Liver (tissue), 9 donors: ENCODE results near the gene EVA1B. TPM values are rescaled to one million over a fixed set of nuclear protein-coding genes. Genes with fewer than 3 reads are reported as not detected.

Experiments used
- DNase-seq: peaks from one replicate; pipeline ENCODE4 v3.0.0-alpha.2; 2017; ENCODE audit warnings: low spot score
- H3K27ac ChIP-seq, 2 donors: one replicate each; pipeline ENCODE4 v1.7.0; 2013; ENCODE audit warnings: inconsistent platforms in 2 of 2, low read length in 2 of 2, control low read depth in 1 of 2, low read depth in 1 of 2, mild to moderate bottlenecking in 1 of 2
- H3K27me3 ChIP-seq, 4 donors: one replicate each; pipeline versions ENCODE4 v1.6.1 to v1.7.0; 2013; ENCODE audit warnings: low read length in 3 of 4, inconsistent platforms in 1 of 4, mild to moderate bottlenecking in 1 of 4, moderate library complexity in 1 of 4; ENCODE audit not compliant: control insufficient read depth in 4 of 4, insufficient read depth in 4 of 4
- H3K36me3 ChIP-seq, 4 donors: one replicate each; pipeline versions ENCODE4 v1.6.1 to v1.7.0; 2013; ENCODE audit warnings: low read length in 3 of 4, mild to moderate bottlenecking in 3 of 4, low read depth in 1 of 4, moderate library complexity in 1 of 4; ENCODE audit not compliant: control insufficient read depth in 4 of 4, insufficient read depth in 3 of 4
- H3K4me1 ChIP-seq, 4 donors: one replicate each; pipeline versions ENCODE4 v1.6.1 to v1.7.0; 2013; ENCODE audit warnings: low read length in 3 of 4, mild to moderate bottlenecking in 3 of 4, moderate library complexity in 1 of 4; ENCODE audit not compliant: control insufficient read depth in 4 of 4, insufficient read depth in 4 of 4
- H3K4me3 ChIP-seq, 3 donors: one replicate each; pipeline versions ENCODE4 v1.6.1 to v1.7.0; 2013; ENCODE audit warnings: low read length in 3 of 3, control low read depth in 1 of 3, low read depth in 1 of 3, mild to moderate bottlenecking in 1 of 3
- H3K9ac ChIP-seq, 2 donors: one replicate each; pipeline ENCODE4 v1.7.0; 2013; ENCODE audit warnings: low read length in 2 of 2, mild to moderate bottlenecking in 2 of 2, moderate library complexity in 2 of 2, control low read depth in 1 of 2, low read depth in 1 of 2
- H3K9me3 ChIP-seq, 4 donors: one replicate each; pipeline versions ENCODE4 v1.6.1 to v1.7.0; 2013; ENCODE audit warnings: low read length in 3 of 4; ENCODE audit not compliant: control insufficient read depth in 4 of 4
- FOXA1 ChIP-seq: IDR thresholded peaks from 2 replicates; pipeline ENCODE4 v1.6.1; 2016; ENCODE audit warnings: antibody characterized with exemption
- FOXA2 ChIP-seq: IDR thresholded peaks from 2 replicates; pipeline ENCODE4 v1.6.1; 2016; ENCODE audit warnings: antibody characterized with exemption
- HNF4A ChIP-seq, 2 donors: conservative IDR thresholded peaks; 2 replicates each; pipeline ENCODE4 v1.6.1; 2016; ENCODE audit warnings: antibody characterized with exemption in 2 of 2, mild to moderate bottlenecking in 2 of 2
- JUND ChIP-seq, 2 donors: IDR thresholded peaks; 2 replicates each; pipeline ENCODE4 v1.6.1; 2016; ENCODE audit warnings: antibody characterized with exemption in 2 of 2
- RXRA ChIP-seq, 2 donors: IDR thresholded peaks; 2 replicates each; pipeline ENCODE4 v1.6.1; 2017 to 2018; ENCODE audit warnings: antibody characterized with exemption in 2 of 2, mild to moderate bottlenecking in 1 of 2
- SP1 ChIP-seq: IDR thresholded peaks from 2 replicates; pipeline ENCODE4 v1.6.1; 2018; ENCODE audit warnings: antibody characterized with exemption, mild to moderate bottlenecking
- TAF1 ChIP-seq: conservative IDR thresholded peaks from 2 replicates; pipeline ENCODE4 v1.6.1; 2016; ENCODE audit warnings: antibody characterized with exemption, mild to moderate bottlenecking
- YY1 ChIP-seq: IDR thresholded peaks from 2 replicates; pipeline ENCODE4 v1.6.1; 2016; ENCODE audit warnings: antibody characterized with exemption, mild to moderate bottlenecking
- WGBS: extraction: QIAGEN DNeasy Blood & Tissue Kit; methylation state at CpG from one replicate; pipeline ENCODE4 v1.1.7; 2013; 5-methylcytosine and 5-hydroxymethylcytosine counted together
- polyA plus RNA-seq, 2 donors: library from polyadenylated mRNA; stranded (reverse) in 1 of 2; unstranded in 1 of 2; fragments of 200-250 nt in 1 of 2; fragments of >200 nt in 1 of 2; fragmentation: Nextera tagmentation in 1 of 2; extraction: Ambion mirVana in 1 of 2; gene quantifications; one replicate each; pipeline versions ENCODE4 v1.2.1 to v1.2.3, GENCODE V29; 2013 to 2015
- total RNA-seq, 2 donors: library from RNA; depleted of rRNA; stranded (reverse); fragments of >200 nt; gene quantifications; one replicate each; pipeline ENCODE4 v1.2.3, GENCODE V29; 2014
- TF ChIP-seq, protein P1 (sequence below): IDR thresholded peaks from 2 replicates; pipeline ENCODE4 v1.6.1; 2016; ENCODE audit warnings: antibody characterized with exemption, mild to moderate bottlenecking
- TF ChIP-seq, protein P2 (sequence below): IDR thresholded peaks from 2 replicates; pipeline ENCODE4 v1.6.1; 2016; ENCODE audit warnings: antibody characterized with exemption
- TF ChIP-seq, protein P3 (sequence below): IDR thresholded peaks from 2 replicates; pipeline ENCODE4 v1.6.1; 2016; ENCODE audit warnings: antibody characterized with exemption
- donor health status: healthy.
- donor health status: healthy.
- donor health status: healthy.
- donor health status: healthy.
- donor health status: healthy.

Gene EVA1B
- total and polyA plus RNA-seq, 4 donors: 3.3 to 22.7 (median 8.4) TPM

- peaks cover 5 to 25% (median 13%) of the 10 kb centered on the region in 4 donors for H3K4me1 ChIP-seq
- peak; percentile 55 for DNase-seq
- H3K27ac ChIP-seq: peak overlapping the region; percentile 3 to 78
- no peaks in the 10 kb centered on the region for H3K27me3 ChIP-seq
- H3K9ac ChIP-seq: no peak overlapping the region
- H3K9me3 ChIP-seq: no peaks in the 10 kb centered on the region
- peak overlapping the region in 1 of 3 donors; percentile 14 for H3K4me3 ChIP-seq
- no peaks in the 10 kb centered on the region for H3K36me3 ChIP-seq
- TF ChIP-seq SP1 (peak; percentile 32), TAF1 (no peak), FOXA1 (no peak), YY1 (peak; percentile 21), RXRA (IDR thresholded peaks at IDR 0.05) (peak; percentile 21 to 24), HNF4A (conservative IDR thresholded peaks at IDR 0.05) (peak in 1 of 2 donors; percentile 66)
- 29% methylated on average over 59 of the region's 59 CpGs for whole genome bisulfite sequencing
Observed at GRCh38 chr1:36321119-36321951, 2.1 kb downstream of the EVA1B start.

GRCh38 chr1:36320767-36321118, 2.7 kb downstream of the EVA1B start:
- Histone ChIP-seq H3K4me1 (peaks cover 5 to 25% (median 13%) of the 10 kb centered on the region in 4 donors), H3K27ac (peak overlapping the region; percentile 3 to 78), H3K9me3 (no peaks in the 10 kb centered on the region), H3K27me3 (no peaks in the 10 kb centered on the region), H3K4me3 (peak overlapping the region in 1 of 3 donors; percentile 14), H3K36me3 (no peaks in the 10 kb centered on the region), H3K9ac (no peak overlapping the region)
- 37% methylated on average over 23 of the region's 23 CpGs for WGBS
- TF ChIP-seq, protein P1, sequence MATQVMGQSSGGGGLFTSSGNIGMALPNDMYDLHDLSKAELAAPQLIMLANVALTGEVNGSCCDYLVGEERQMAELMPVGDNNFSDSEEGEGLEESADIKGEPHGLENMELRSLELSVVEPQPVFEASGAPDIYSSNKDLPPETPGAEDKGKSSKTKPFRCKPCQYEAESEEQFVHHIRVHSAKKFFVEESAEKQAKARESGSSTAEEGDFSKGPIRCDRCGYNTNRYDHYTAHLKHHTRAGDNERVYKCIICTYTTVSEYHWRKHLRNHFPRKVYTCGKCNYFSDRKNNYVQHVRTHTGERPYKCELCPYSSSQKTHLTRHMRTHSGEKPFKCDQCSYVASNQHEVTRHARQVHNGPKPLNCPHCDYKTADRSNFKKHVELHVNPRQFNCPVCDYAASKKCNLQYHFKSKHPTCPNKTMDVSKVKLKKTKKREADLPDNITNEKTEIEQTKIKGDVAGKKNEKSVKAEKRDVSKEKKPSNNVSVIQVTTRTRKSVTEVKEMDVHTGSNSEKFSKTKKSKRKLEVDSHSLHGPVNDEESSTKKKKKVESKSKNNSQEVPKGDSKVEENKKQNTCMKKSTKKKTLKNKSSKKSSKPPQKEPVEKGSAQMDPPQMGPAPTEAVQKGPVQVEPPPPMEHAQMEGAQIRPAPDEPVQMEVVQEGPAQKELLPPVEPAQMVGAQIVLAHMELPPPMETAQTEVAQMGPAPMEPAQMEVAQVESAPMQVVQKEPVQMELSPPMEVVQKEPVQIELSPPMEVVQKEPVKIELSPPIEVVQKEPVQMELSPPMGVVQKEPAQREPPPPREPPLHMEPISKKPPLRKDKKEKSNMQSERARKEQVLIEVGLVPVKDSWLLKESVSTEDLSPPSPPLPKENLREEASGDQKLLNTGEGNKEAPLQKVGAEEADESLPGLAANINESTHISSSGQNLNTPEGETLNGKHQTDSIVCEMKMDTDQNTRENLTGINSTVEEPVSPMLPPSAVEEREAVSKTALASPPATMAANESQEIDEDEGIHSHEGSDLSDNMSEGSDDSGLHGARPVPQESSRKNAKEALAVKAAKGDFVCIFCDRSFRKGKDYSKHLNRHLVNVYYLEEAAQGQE: no peak
- no peak for TF ChIP-seq JUND (IDR thresholded peaks at IDR 0.05)
- TF ChIP-seq, protein P2, sequence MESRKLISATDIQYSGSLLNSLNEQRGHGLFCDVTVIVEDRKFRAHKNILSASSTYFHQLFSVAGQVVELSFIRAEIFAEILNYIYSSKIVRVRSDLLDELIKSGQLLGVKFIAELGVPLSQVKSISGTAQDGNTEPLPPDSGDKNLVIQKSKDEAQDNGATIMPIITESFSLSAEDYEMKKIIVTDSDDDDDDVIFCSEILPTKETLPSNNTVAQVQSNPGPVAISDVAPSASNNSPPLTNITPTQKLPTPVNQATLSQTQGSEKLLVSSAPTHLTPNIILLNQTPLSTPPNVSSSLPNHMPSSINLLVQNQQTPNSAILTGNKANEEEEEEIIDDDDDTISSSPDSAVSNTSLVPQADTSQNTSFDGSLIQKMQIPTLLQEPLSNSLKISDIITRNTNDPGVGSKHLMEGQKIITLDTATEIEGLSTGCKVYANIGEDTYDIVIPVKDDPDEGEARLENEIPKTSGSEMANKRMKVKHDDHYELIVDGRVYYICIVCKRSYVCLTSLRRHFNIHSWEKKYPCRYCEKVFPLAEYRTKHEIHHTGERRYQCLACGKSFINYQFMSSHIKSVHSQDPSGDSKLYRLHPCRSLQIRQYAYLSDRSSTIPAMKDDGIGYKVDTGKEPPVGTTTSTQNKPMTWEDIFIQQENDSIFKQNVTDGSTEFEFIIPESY: no peak
- TF ChIP-seq HNF4A (conservative IDR thresholded peaks at IDR 0.05): no peak
- no peak for TF ChIP-seq FOXA2
- no peak for TF ChIP-seq SP1
- TF ChIP-seq RXRA (IDR thresholded peaks at IDR 0.05): no peak
- TF ChIP-seq, protein P3, sequence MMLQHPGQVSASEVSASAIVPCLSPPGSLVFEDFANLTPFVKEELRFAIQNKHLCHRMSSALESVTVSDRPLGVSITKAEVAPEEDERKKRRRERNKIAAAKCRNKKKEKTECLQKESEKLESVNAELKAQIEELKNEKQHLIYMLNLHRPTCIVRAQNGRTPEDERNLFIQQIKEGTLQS: no peak
- no peak for DNase-seq
